ENCODE results near the gene ZP1.

GRCh38 chr11:60872124-60872960 lies 5.0 kb downstream of the ZP1 start:
- TF ChIP-seq CTCF (IDR thresholded peaks at IDR 0.05) = no peak
- no peak for TF ChIP-seq POLR2A (IDR thresholded peaks at IDR 0.05)

Measured in testis (tissue), 2 donors.